HG02571 (cell line): ENCODE results near the gene FAM161B.

ENCODE experiments used
- ATAC-seq: cut with Tn5 transposase; IDR thresholded peaks from one replicate; pipeline ENCODE4 v1.9.1; 2021; ENCODE audit warnings: mild to moderate bottlenecking, moderate library complexity; ENCODE audit not compliant: unreplicated experiment

Gene FAM161B

DNA sequence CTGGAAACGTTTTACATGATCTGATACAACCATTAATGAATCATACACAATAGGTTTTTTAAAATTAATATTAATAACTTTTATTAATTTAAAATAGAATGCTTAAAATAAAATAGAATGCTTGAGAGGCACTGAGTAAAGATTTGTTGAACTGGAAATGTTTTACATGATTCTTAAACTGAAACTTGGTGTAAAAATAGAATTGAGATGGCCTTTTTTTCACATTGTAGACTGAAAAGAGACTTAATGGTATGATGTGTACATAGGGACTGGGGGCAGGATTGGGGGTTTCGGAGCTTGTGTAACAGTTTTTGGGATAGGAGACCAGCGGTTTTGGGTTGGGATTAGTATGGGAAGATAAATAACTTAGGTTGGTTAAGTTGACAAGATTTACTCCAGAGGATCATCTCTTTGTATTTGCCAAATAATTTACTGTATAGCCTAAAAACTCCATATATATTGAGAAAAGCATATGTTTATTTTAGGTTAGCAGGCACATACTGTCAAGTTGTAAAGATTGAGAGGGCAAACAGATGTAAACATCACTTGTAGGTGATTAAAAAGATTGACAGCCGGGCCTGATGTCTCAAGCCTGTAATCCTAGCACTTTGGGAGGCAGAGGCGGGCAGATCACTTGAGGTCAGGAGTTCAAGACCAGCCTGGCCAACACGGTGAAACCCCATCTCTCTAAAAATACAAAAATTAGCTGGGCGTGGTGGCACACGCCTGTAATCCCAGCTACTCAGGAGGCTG lies 65.3 kb downstream of the FAM161B start:
- no peak for ATAC-seq
